GM12878 (cell line): ENCODE results near the gene NRN1L. TPM values are rescaled to one million over a fixed set of nuclear protein-coding genes. Genes with fewer than 3 reads are reported as not detected.

ENCODE experiments used
- ATAC-seq: fragments of 200-7000 bp; cut with Tn5 transposase; 3 replicates; pipeline ENCODE4 v1.9.1; 2020; ENCODE audit warnings: mild to moderate bottlenecking, moderate library complexity
- BruUV-seq: library from RNA; stranded (reverse); fragments of 400-500 nt; replicated peaks from 2 replicates; lab custom pipeline; 2021; lab: Mats Ljungman, UMichigan
- CTCF ChIA-PET: fragments of 300-600 bp; sonication (Branson Sonifier 250); formaldehyde crosslinking; extraction: SDS; loops from one replicate; lab custom pipeline; 2021; ENCODE audit warnings: inconsistent platforms; lab: Yijun Ruan, JAX
- POLR2A ChIA-PET: fragments of 350-600 bp; formaldehyde crosslinking; extraction: SDS; loops from one replicate; lab custom pipeline; 2021; ENCODE audit warnings: inconsistent platforms; lab: Charles Lee
- RAD21 ChIA-PET: fragments of 300-600 bp; sonication (Branson Sonifier 250); formaldehyde crosslinking; loops from one replicate; lab custom pipeline; 2023; ENCODE audit warnings: antibody characterized with exemption; ENCODE audit not compliant: unreplicated experiment; lab: Charles Lee
- SMC1A ChIA-PET: fragments of 300-600 bp; sonication (Branson Sonifier 250); formaldehyde crosslinking; loops from one replicate; lab custom pipeline; 2023; ENCODE audit not compliant: unreplicated experiment, uncharacterized antibody; lab: Charles Lee
- DNase-seq: peaks from one replicate; pipeline ENCODE4 v3.0.0-alpha.2; 2011; ENCODE audit warnings: low read depth, low spot score
- FAIRE-seq: peaks from 3 replicates; lab custom pipeline; 2011; peaks lifted over from hg19 to GRCh38; lab: Jason Lieb, UNC
- H2AFZ ChIP-seq: 2 replicates; pipeline ENCODE4 v1.6.0; 2011; ENCODE audit warnings: low read depth, low read length, control low read depth; ENCODE audit not compliant: control insufficient read depth
- H3K27ac ChIP-seq: 2 replicates; pipeline ENCODE4 v1.5.1; 2011; ENCODE audit warnings: control low read depth; ENCODE audit not compliant: control insufficient read depth, insufficient read depth
- H3K27me3 ChIP-seq, 2 experiments: replicated peaks in 1 of 2; 2 replicates each; pipeline versions ENCODE4 v1.6.0 to v1.6.1; 2011; ENCODE audit warnings: low read length in 1 of 2; ENCODE audit not compliant: control insufficient read depth in 2 of 2, insufficient read depth in 2 of 2
- H3K36me3 ChIP-seq, 2 experiments: 2 replicates each; pipeline ENCODE4 v1.5.1; 2011; ENCODE audit warnings: low read length in 1 of 2; ENCODE audit not compliant: control insufficient read depth in 2 of 2, insufficient read depth in 2 of 2
- H3K4me1 ChIP-seq: 2 replicates; pipeline ENCODE4 v1.6.1; 2011; ENCODE audit warnings: mild to moderate bottlenecking, low read length, moderate library complexity, mixed read lengths; ENCODE audit not compliant: control insufficient read depth, insufficient read depth
- H3K4me2 ChIP-seq: 2 replicates; pipeline ENCODE4 v1.6.0; 2011; ENCODE audit warnings: control low read depth; ENCODE audit not compliant: control insufficient read depth, insufficient read depth
- H3K4me3 ChIP-seq: fragments of 200-600 bp; sonication (generic); 2 replicates; pipeline ENCODE4 v1.5.1; 2016
- H3K79me2 ChIP-seq: 2 replicates; pipeline ENCODE4 v1.6.0; 2011; ENCODE audit warnings: low read length; ENCODE audit not compliant: control insufficient read depth, insufficient read depth
- H3K9ac ChIP-seq: 2 replicates; pipeline ENCODE4 v1.8.0; 2011; ENCODE audit warnings: low read length, control low read depth, mixed read lengths; ENCODE audit not compliant: control insufficient read depth, insufficient read depth
- H3K9me3 ChIP-seq: replicated peaks from 3 replicates; pipeline ENCODE4 v1.5.1; 2011; ENCODE audit warnings: mild to moderate bottlenecking, low read length; ENCODE audit not compliant: control insufficient read depth, insufficient read depth
- H4K20me1 ChIP-seq: 2 replicates; pipeline ENCODE4 v1.6.0; 2011; ENCODE audit not compliant: control insufficient read depth, insufficient read depth
- ATF7 ChIP-seq: fragments of 450-650 bp; IDR thresholded peaks from 2 replicates; pipeline ENCODE4 v1.6.1; 2016; ENCODE audit warnings: low read depth, mild to moderate bottlenecking
- BCL3 ChIP-seq: IDR thresholded peaks from 2 replicates; pipeline ENCODE4 v1.6.1; 2011; ENCODE audit warnings: borderline replicate concordance, low read depth, mild to moderate bottlenecking, moderate library complexity, low read length; ENCODE audit not compliant: insufficient read depth, poor library complexity, severe bottlenecking
- BRCA1 ChIP-seq: IDR thresholded peaks from 2 replicates; pipeline ENCODE4 v1.6.1; 2011; ENCODE audit warnings: low read depth, low read length, improper control_type of control experiment
- HDAC6 ChIP-seq: fragments of 200-600 bp; sonication (generic); IDR thresholded peaks from one replicate; pipeline ENCODE4 v1.8.0; 2017; ENCODE audit warnings: antibody characterized with exemption; ENCODE audit not compliant: unreplicated experiment
- NFYB ChIP-seq: IDR thresholded peaks from 2 replicates; pipeline ENCODE4 v1.6.1; 2011; ENCODE audit warnings: low read depth, mild to moderate bottlenecking, low read length, improper control_type of control experiment, moderate library complexity; ENCODE audit not compliant: insufficient read depth
- NRF1 ChIP-seq: conservative IDR thresholded peaks from 2 replicates; pipeline ENCODE4 v1.6.1; 2011; ENCODE audit warnings: mild to moderate bottlenecking, low read depth, low read length, improper control_type of control experiment
- POLR2AphosphoS2 ChIP-seq: IDR thresholded peaks from 2 replicates; pipeline ENCODE4 v1.6.1; 2011; ENCODE audit warnings: low read depth, mild to moderate bottlenecking, low read length, improper control_type of control experiment, moderate library complexity
- POLR2AphosphoS5 ChIP-seq: IDR thresholded peaks from 2 replicates; pipeline ENCODE4 v1.6.1; 2011; ENCODE audit warnings: mild to moderate bottlenecking, low read length, inconsistent platforms
- SMARCA5 ChIP-seq: fragments of 450-650 bp; IDR thresholded peaks from 2 replicates; pipeline ENCODE4 v1.6.1; 2017; ENCODE audit warnings: mild to moderate bottlenecking
- TCF12 ChIP-seq: IDR thresholded peaks from 2 replicates; pipeline ENCODE4 v1.6.1; 2011; ENCODE audit warnings: low read depth, mild to moderate bottlenecking, low read length
- YBX1 ChIP-seq: fragments of 450-650 bp; IDR thresholded peaks from 2 replicates; pipeline ENCODE4 v1.6.1; 2016; ENCODE audit warnings: antibody characterized with exemption
- ZBTB40 ChIP-seq: fragments of 450-650 bp; IDR thresholded peaks from 2 replicates; pipeline ENCODE4 v1.6.1; 2016; ENCODE audit warnings: mild to moderate bottlenecking, moderate library complexity, borderline replicate concordance
- ZNF217 ChIP-seq: fragments of 450-650 bp; IDR thresholded peaks from 2 replicates; pipeline ENCODE4 v1.6.1; 2017; ENCODE audit warnings: antibody characterized with exemption, mild to moderate bottlenecking
- WGBS: methylation state at CpG from one replicate; pipeline ENCODE4 v1.1.6; 2016; ENCODE audit warnings: low lambda C conversion rate; ENCODE audit not compliant: insufficient replicate concordance, insufficient coverage; ENCODE audit errors: missing lambda C conversion rate; 5-methylcytosine and 5-hydroxymethylcytosine counted together
- in situ Hi-C: fragments of 300-500 bp; cut with MboI; formaldehyde crosslinking; loops from 9 replicates; pipeline ENCODE4 v1.14.3; 2018; ENCODE audit warnings: mixed read lengths
- intact Hi-C: fragments of 100-400 bp; cut with micrococcal nuclease; formaldehyde crosslinking; loops from one replicate; pipeline ENCODE4 v1.14.2; 2022; ENCODE audit not compliant: unreplicated experiment
- polyA plus RNA-seq, 11 experiments: library from polyadenylated mRNA; depleted of rRNA in 4 of 11; unstranded in 6 of 11; stranded (reverse) in 5 of 11; fragments of >200 nt; fragmentation: Nextera tagmentation in 4 of 11; fragmentation: Illumina TruSeq in 1 of 11; extraction: Ambion mirVana in 4 of 11; extraction: Trizol in 1 of 11; gene quantifications; 1 replicate in 1 of 11; 2 replicates in 10 of 11; pipeline versions ENCODE4 v1.2.1 to v1.2.3, GENCODE V29; 2011 to 2016; ENCODE audit warnings: inconsistent platforms in 2 of 11, missing spikeins in 2 of 11, low read depth in 1 of 11
- total RNA-seq, 4 experiments: library from RNA; depleted of rRNA in 3 of 4; stranded (reverse); fragments of >200 nt in 3 of 4; fragmentation: Illumina TruSeq in 1 of 4; extraction: Trizol in 1 of 4; gene quantifications; 2 replicates each; pipeline versions ENCODE4 v1.2.1 to v1.2.3, GENCODE V29; 2013 to 2021
- TF ChIP-seq, protein P1 (sequence below): fragments of 450-650 bp; IDR thresholded peaks from 2 replicates; pipeline ENCODE4 v1.6.1; 2017; ENCODE audit warnings: mild to moderate bottlenecking, low read depth, inconsistent platforms; ENCODE audit not compliant: poor library complexity, severe bottlenecking

Gene NRN1L
- total and polyA plus RNA-seq, 10 of the 15 experiments (the other 5 are each of a cell fraction or from before 2014, with no cell fraction given) = 0.11 to 0.99 (median 0.28) TPM; not detected in 3

DNA sequence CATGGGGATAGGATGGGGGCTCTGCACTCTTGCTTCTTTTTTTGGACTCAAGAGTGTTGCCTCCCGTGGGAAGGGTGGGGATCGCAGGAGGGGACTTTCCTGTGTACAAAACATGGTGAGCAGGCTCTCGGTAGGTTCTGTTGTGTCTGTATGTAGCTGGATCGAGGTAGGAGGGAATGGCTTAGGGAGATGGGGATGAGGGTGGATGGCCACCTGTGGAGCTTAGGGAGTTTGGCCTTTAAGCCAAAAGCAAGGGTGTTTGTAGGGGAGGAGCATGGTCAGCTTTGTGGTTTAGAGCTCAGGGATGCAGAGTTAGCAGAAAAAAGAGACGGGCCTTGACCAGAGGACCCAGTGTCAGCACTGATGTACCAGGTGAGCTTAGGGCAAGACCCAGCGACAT, 22.8 kb upstream of the NRN1L start:
- DNase-seq = no peak
- no peak for ATAC-seq
- RAD21 ChIA-PET = interaction anchor here (1.0 kb wide), 1 partner anchor 45 kb away, joined by 3 read pairs; no protein-coding TSS in a partner anchor
- Histone ChIP-seq H3K9me3 (no peaks in the 10 kb centered on the region), H3K79me2 (peaks cover 41% of the 10 kb centered on the region), H3K27ac (no peak overlapping the region), H3K4me2 (no peak overlapping the region), H3K4me3 (no peak overlapping the region), H3K27me3 (no peaks in the 10 kb centered on the region), H3K36me3 (peaks cover 10 to 16% of the 10 kb centered on the region in 2 experiments; a peak in 3 of 4 replicates), H3K4me1 (no peaks in the 10 kb centered on the region), H3K9ac (no peak overlapping the region), H2AFZ (no peak overlapping the region), H4K20me1 (0 out of 2 replicates have a peak, but pooled peaks cover 9% of the 10 kb centered on the region)
- in situ Hi-C loops = no loop called here
- intact Hi-C loops = no loop called here
- CTCF ChIA-PET = interaction anchor here (0.5 to 6.5 kb wide), 5 partner anchors 8 to 270 kb away, joined by 3 to 53 read pairs (median 3); no protein-coding TSS in a partner anchor
- no peak for FAIRE-seq
- POLR2A ChIA-PET = no interaction called here
- 76% methylated on average over 6 of the region's 6 CpGs for WGBS
- SMC1A ChIA-PET = interaction anchor here (0.9 kb wide), 1 partner anchor 31 kb away, joined by 3 read pairs; the partner anchor contains the start of gene PSKH1
- no TSS peak for BruUV-seq
- no peak for TF ChIP-seq NRF1
- TF ChIP-seq, protein P1, sequence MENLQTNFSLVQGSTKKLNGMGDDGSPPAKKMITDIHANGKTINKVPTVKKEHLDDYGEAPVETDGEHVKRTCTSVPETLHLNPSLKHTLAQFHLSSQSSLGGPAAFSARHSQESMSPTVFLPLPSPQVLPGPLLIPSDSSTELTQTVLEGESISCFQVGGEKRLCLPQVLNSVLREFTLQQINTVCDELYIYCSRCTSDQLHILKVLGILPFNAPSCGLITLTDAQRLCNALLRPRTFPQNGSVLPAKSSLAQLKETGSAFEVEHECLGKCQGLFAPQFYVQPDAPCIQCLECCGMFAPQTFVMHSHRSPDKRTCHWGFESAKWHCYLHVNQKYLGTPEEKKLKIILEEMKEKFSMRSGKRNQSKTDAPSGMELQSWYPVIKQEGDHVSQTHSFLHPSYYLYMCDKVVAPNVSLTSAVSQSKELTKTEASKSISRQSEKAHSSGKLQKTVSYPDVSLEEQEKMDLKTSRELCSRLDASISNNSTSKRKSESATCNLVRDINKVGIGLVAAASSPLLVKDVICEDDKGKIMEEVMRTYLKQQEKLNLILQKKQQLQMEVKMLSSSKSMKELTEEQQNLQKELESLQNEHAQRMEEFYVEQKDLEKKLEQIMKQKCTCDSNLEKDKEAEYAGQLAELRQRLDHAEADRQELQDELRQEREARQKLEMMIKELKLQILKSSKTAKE = no peak
- TF ChIP-seq BRCA1 = no peak
- TF ChIP-seq TCF12 = no peak
- no peak for TF ChIP-seq SMARCA5
- no peak for TF ChIP-seq ATF7
- no peak for TF ChIP-seq NFYB
- TF ChIP-seq BCL3 = no peak
- no peak for TF ChIP-seq HDAC6
- no peak for TF ChIP-seq YBX1
- no peak for TF ChIP-seq POLR2AphosphoS2
- no peak for TF ChIP-seq ZNF217
- no peak for TF ChIP-seq POLR2AphosphoS5
- TF ChIP-seq ZBTB40 = no peak
